Measurements from ENCODE around the gene ARHGAP44.

Gene ARHGAP44

GRCh38 chr17:12959441-12959840 is 170.1 kb downstream of the ARHGAP44 start:
- Histone ChIP-seq H3K36me3 (ENCODE audit: insufficient read depth, insufficient read length, low read length) (peaks cover 14% of the 10 kb centered on the region), H3K4me1 (ENCODE audit: insufficient read depth, insufficient read length) (no peaks in the 10 kb centered on the region), H3K4me3 (ENCODE audit: insufficient read length, low read depth) (no peak overlapping the region), H3K9ac (ENCODE audit: insufficient read length, low read depth) (no peak overlapping the region), H3K9me3 (ENCODE audit: insufficient read depth, low read length) (no peaks in the 10 kb centered on the region), H3K27me3 (ENCODE audit: insufficient read depth, insufficient read length) (no peaks in the 10 kb centered on the region)
- TF ChIP-seq YY1 (IDR thresholded peaks at IDR 0.05; ENCODE audit: insufficient read depth, insufficient read length) (no peak), ZNF274 (IDR thresholded peaks at IDR 0.05; ENCODE audit: low read depth, low read length) (no peak), SUZ12 (IDR thresholded peaks at IDR 0.05; ENCODE audit: extremely low read depth, insufficient read depth, insufficient read length) (no peak)
- DNase-seq (ENCODE audit: low read depth, low spot score), result no peak

DNA sequence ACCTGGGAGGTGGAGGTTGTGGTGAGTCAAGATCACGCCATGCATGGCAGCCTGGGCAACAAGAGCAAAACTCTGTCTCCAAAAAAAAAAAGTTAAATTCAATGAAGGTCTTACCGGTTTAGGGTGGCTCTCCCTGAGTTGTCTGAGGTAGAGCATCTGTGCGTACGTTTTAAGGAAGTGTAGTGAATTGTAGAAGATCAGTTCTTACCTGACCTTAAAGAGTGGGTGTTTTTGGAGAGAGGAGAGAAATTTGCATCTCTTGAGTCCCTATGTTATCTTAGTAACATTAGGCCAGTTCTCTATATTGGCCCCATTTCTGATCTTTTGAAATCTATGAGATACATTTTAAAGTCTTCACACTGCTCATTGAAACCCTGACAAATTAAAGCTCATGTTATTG is 172.4 kb downstream of the ARHGAP44 start:
- TF ChIP-seq ZNF274 (IDR thresholded peaks at IDR 0.05; ENCODE audit: low read depth, low read length), result no peak
- TF ChIP-seq YY1 (IDR thresholded peaks at IDR 0.05; ENCODE audit: insufficient read depth, insufficient read length), result no peak
- no peak for TF ChIP-seq SUZ12 (IDR thresholded peaks at IDR 0.05; ENCODE audit: extremely low read depth, insufficient read depth, insufficient read length)
- H3K9me3 ChIP-seq (ENCODE audit: insufficient read depth, low read length), result no peaks in the 10 kb centered on the region
- H3K36me3 ChIP-seq (ENCODE audit: insufficient read depth, insufficient read length, low read length), result peaks cover 9% of the 10 kb centered on the region
- no peaks in the 10 kb centered on the region for H3K4me1 ChIP-seq (ENCODE audit: insufficient read depth, insufficient read length)
- no peak for DNase-seq (ENCODE audit: low read depth, low spot score)
- no peak overlapping the region for H3K9ac ChIP-seq (ENCODE audit: insufficient read length, low read depth)
- H3K4me3 ChIP-seq (ENCODE audit: insufficient read length, low read depth), result no peak overlapping the region
- H3K27me3 ChIP-seq (ENCODE audit: insufficient read depth, insufficient read length), result no peaks in the 10 kb centered on the region

GRCh38 chr17:12963505-12963904 is 174.2 kb downstream of the ARHGAP44 start:
- no peak overlapping the region for H3K9ac ChIP-seq (ENCODE audit: insufficient read length, low read depth)
- no peak overlapping the region for H3K4me3 ChIP-seq (ENCODE audit: insufficient read length, low read depth)
- no peaks in the 10 kb centered on the region for H3K27me3 ChIP-seq (ENCODE audit: insufficient read depth, insufficient read length)
- DNase-seq (ENCODE audit: low read depth, low spot score), result no peak
- H3K9me3 ChIP-seq (ENCODE audit: insufficient read depth, low read length), result no peaks in the 10 kb centered on the region
- TF ChIP-seq YY1 (IDR thresholded peaks at IDR 0.05; ENCODE audit: insufficient read depth, insufficient read length), result no peak
- TF ChIP-seq ZNF274 (IDR thresholded peaks at IDR 0.05; ENCODE audit: low read depth, low read length), result no peak
- no peak for TF ChIP-seq SUZ12 (IDR thresholded peaks at IDR 0.05; ENCODE audit: extremely low read depth, insufficient read depth, insufficient read length)
- peaks cover 3% of the 10 kb centered on the region for H3K36me3 ChIP-seq (ENCODE audit: insufficient read depth, insufficient read length, low read length)
- no peaks in the 10 kb centered on the region for H3K4me1 ChIP-seq (ENCODE audit: insufficient read depth, insufficient read length)

GRCh38 chr17:12964162-12964561 is 174.9 kb downstream of the ARHGAP44 start:
- TF ChIP-seq SUZ12 (IDR thresholded peaks at IDR 0.05; ENCODE audit: extremely low read depth, insufficient read depth, insufficient read length) (no peak), ZNF274 (IDR thresholded peaks at IDR 0.05; ENCODE audit: low read depth, low read length) (no peak), YY1 (IDR thresholded peaks at IDR 0.05; ENCODE audit: insufficient read depth, insufficient read length) (no peak)
- H3K9me3 ChIP-seq (ENCODE audit: insufficient read depth, low read length), result no peaks in the 10 kb centered on the region
- no peak overlapping the region for H3K9ac ChIP-seq (ENCODE audit: insufficient read length, low read depth)
- H3K36me3 ChIP-seq (ENCODE audit: insufficient read depth, insufficient read length, low read length), result no peaks in the 10 kb centered on the region
- H3K27me3 ChIP-seq (ENCODE audit: insufficient read depth, insufficient read length), result no peaks in the 10 kb centered on the region
- H3K4me3 ChIP-seq (ENCODE audit: insufficient read length, low read depth), result no peak overlapping the region
- H3K4me1 ChIP-seq (ENCODE audit: insufficient read depth, insufficient read length), result no peaks in the 10 kb centered on the region
- no peak for DNase-seq (ENCODE audit: low read depth, low spot score)

DNA sequence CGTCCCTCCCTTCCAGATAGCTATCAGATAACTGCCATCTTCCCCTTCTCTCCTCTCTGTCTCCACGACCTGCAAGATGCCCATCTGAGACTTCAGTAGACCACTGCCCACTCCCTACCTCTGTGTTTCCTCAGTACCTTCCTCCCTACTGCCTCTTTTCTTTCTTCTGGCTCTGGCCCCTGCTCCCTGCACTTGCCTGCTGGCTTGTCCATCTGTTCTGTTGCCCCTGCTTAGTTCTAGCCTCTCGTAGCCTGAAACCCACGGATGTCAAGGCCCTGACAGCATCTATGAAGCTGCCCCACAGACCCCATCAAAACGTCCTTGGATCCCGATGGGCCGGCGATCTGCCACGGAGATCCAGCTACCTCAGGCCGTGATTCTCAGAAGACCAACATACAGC is 175.5 kb downstream of the ARHGAP44 start:
- no peak for DNase-seq (ENCODE audit: low read depth, low spot score)
- H3K4me1 ChIP-seq (ENCODE audit: insufficient read depth, insufficient read length), result no peaks in the 10 kb centered on the region
- no peak overlapping the region for H3K9ac ChIP-seq (ENCODE audit: insufficient read length, low read depth)
- no peaks in the 10 kb centered on the region for H3K27me3 ChIP-seq (ENCODE audit: insufficient read depth, insufficient read length)
- H3K9me3 ChIP-seq (ENCODE audit: insufficient read depth, low read length), result no peaks in the 10 kb centered on the region
- H3K4me3 ChIP-seq (ENCODE audit: insufficient read length, low read depth), result no peak overlapping the region
- no peaks in the 10 kb centered on the region for H3K36me3 ChIP-seq (ENCODE audit: insufficient read depth, insufficient read length, low read length)
- TF ChIP-seq SUZ12 (IDR thresholded peaks at IDR 0.05; ENCODE audit: extremely low read depth, insufficient read depth, insufficient read length) (no peak), YY1 (IDR thresholded peaks at IDR 0.05; ENCODE audit: insufficient read depth, insufficient read length) (no peak), ZNF274 (IDR thresholded peaks at IDR 0.05; ENCODE audit: low read depth, low read length) (no peak)

DNA sequence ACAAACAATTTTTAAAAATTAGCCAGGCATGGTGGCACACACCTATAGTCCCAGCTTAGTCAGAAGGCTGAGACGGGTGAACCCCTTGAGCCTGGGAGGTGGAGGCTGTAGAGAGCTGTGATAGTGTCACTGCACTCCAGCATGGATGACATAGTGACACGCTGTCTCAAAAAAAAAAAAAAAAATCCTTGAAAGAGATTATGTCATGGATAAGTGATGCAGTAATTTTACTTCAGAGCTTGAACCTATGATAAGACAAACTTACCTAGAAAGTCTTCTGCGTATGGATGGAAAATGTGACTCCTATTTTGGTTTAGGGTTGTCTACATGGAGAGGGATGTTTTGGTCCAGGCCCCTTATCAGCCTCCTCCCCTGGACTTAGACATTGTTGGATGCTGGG is 176.7 kb downstream of the ARHGAP44 start:
- Histone ChIP-seq H3K9me3 (ENCODE audit: insufficient read depth, low read length) (no peaks in the 10 kb centered on the region), H3K27me3 (ENCODE audit: insufficient read depth, insufficient read length) (no peaks in the 10 kb centered on the region), H3K36me3 (ENCODE audit: insufficient read depth, insufficient read length, low read length) (no peaks in the 10 kb centered on the region), H3K4me1 (ENCODE audit: insufficient read depth, insufficient read length) (no peaks in the 10 kb centered on the region), H3K4me3 (ENCODE audit: insufficient read length, low read depth) (no peak overlapping the region), H3K9ac (ENCODE audit: insufficient read length, low read depth) (no peak overlapping the region)
- TF ChIP-seq YY1 (IDR thresholded peaks at IDR 0.05; ENCODE audit: insufficient read depth, insufficient read length), result no peak
- no peak for TF ChIP-seq ZNF274 (IDR thresholded peaks at IDR 0.05; ENCODE audit: low read depth, low read length)
- TF ChIP-seq SUZ12 (IDR thresholded peaks at IDR 0.05; ENCODE audit: extremely low read depth, insufficient read depth, insufficient read length), result no peak
- no peak for DNase-seq (ENCODE audit: low read depth, low spot score)

GRCh38 chr17:12966413-12966812 is 177.1 kb downstream of the ARHGAP44 start:
- no peaks in the 10 kb centered on the region for H3K36me3 ChIP-seq (ENCODE audit: insufficient read depth, insufficient read length, low read length)
- no peaks in the 10 kb centered on the region for H3K4me1 ChIP-seq (ENCODE audit: insufficient read depth, insufficient read length)
- no peak for DNase-seq (ENCODE audit: low read depth, low spot score)
- H3K4me3 ChIP-seq (ENCODE audit: insufficient read length, low read depth), result no peak overlapping the region
- no peaks in the 10 kb centered on the region for H3K9me3 ChIP-seq (ENCODE audit: insufficient read depth, low read length)
- no peak overlapping the region for H3K9ac ChIP-seq (ENCODE audit: insufficient read length, low read depth)
- TF ChIP-seq SUZ12 (IDR thresholded peaks at IDR 0.05; ENCODE audit: extremely low read depth, insufficient read depth, insufficient read length) (no peak), ZNF274 (IDR thresholded peaks at IDR 0.05; ENCODE audit: low read depth, low read length) (no peak)
- no peaks in the 10 kb centered on the region for H3K27me3 ChIP-seq (ENCODE audit: insufficient read depth, insufficient read length)

DNA sequence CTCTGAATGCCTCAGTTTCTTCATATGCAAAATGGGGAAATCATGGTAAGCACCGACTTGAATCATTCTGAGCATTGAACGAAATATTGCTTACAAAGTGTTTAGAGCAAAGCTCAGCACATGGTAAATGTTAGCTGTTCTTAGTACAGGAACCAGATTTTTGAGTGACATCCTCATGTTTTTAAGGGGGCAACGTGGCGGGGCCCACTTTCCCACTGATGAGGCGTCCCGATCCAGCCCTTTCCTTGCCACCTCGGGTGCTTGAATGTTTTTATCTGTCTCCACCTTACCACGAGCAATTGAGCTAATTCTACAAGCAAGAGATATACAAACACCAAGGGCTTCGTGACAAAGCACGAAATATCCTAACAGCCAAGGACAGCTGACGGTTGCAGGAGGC is 178.7 kb downstream of the ARHGAP44 start:
- H3K4me3 ChIP-seq (ENCODE audit: insufficient read length, low read depth), result no peak overlapping the region
- TF ChIP-seq SUZ12 (IDR thresholded peaks at IDR 0.05; ENCODE audit: extremely low read depth, insufficient read depth, insufficient read length) (no peak), ZNF274 (IDR thresholded peaks at IDR 0.05; ENCODE audit: low read depth, low read length) (no peak), YY1 (IDR thresholded peaks at IDR 0.05; ENCODE audit: insufficient read depth, insufficient read length) (no peak)
- H3K4me1 ChIP-seq (ENCODE audit: insufficient read depth, insufficient read length), result no peaks in the 10 kb centered on the region
- no peaks in the 10 kb centered on the region for H3K36me3 ChIP-seq (ENCODE audit: insufficient read depth, insufficient read length, low read length)
- no peaks in the 10 kb centered on the region for H3K27me3 ChIP-seq (ENCODE audit: insufficient read depth, insufficient read length)
- no peak for DNase-seq (ENCODE audit: low read depth, low spot score)
- no peak overlapping the region for H3K9ac ChIP-seq (ENCODE audit: insufficient read length, low read depth)
- no peaks in the 10 kb centered on the region for H3K9me3 ChIP-seq (ENCODE audit: insufficient read depth, low read length)
